OCI-LY1 (cell line): ENCODE measurements around the gene GRID2.

ENCODE experiments used
- EZH2 ChIP-seq: fragments of 200-600 bp; sonication (generic), shearing (Covaris generic); IDR thresholded peaks from 2 replicates; pipeline ENCODE4 v1.8.0; 2017; ENCODE audit warnings: borderline replicate concordance, mixed run types, mild to moderate bottlenecking, antibody characterized with exemption, low read length, moderate library complexity, mixed read lengths
- TF ChIP-seq, protein P1 (sequence below): fragments of 200-600 bp; sonication (generic), shearing (Covaris generic); IDR thresholded peaks from 2 replicates; pipeline ENCODE4 v1.5.1; 2017; ENCODE audit warnings: mild to moderate bottlenecking, antibody characterized with exemption, low read length, moderate library complexity, mixed read lengths

DNA sequence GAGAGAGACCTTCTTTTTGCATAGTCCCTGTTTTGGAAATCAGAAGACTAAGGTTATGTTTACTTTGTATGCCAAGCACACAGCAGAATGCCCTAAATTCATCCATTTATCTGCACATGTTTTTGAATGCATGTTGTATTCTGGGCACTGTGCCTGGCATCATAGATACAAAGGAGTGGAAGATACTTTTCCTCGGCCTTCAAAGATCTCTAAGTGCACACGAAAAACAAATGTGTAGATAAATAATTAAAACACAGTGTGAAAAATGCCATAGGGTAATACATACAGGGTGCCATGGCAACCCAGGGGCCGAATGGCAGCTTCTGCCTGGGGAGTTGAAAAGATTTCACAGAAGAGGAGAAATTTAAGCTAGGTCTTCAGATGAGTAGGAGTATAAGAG is 1134.2 kb downstream of the GRID2 start:
- TF ChIP-seq, protein P1, sequence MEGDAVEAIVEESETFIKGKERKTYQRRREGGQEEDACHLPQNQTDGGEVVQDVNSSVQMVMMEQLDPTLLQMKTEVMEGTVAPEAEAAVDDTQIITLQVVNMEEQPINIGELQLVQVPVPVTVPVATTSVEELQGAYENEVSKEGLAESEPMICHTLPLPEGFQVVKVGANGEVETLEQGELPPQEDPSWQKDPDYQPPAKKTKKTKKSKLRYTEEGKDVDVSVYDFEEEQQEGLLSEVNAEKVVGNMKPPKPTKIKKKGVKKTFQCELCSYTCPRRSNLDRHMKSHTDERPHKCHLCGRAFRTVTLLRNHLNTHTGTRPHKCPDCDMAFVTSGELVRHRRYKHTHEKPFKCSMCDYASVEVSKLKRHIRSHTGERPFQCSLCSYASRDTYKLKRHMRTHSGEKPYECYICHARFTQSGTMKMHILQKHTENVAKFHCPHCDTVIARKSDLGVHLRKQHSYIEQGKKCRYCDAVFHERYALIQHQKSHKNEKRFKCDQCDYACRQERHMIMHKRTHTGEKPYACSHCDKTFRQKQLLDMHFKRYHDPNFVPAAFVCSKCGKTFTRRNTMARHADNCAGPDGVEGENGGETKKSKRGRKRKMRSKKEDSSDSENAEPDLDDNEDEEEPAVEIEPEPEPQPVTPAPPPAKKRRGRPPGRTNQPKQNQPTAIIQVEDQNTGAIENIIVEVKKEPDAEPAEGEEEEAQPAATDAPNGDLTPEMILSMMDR = no peak
- TF ChIP-seq EZH2 = no peak
